Endometrial microvascular endothelial cells (primary cell): ENCODE results near the gene TRMT61B. TPM values are rescaled to one million over a fixed set of nuclear protein-coding genes. Genes with fewer than 3 reads are reported as not detected.

Experiments used
- total RNA-seq: library from RNA; depleted of rRNA; stranded (reverse); fragments of >200 nt; gene quantifications from one replicate; pipeline ENCODE4 v1.2.3, GENCODE V29; 2015; ENCODE audit errors: inconsistent ontology term

TRMT61B gene
- total RNA-seq, 1 donor from 2014 or later, result 17.3 TPM

Other genes starting within 250 kb of the TRMT61B start
- gene PPP1CB, start 118.5 kb downstream of the TRMT61B start, total RNA-seq, result 112 TPM
- gene SPDYA, start 59.5 kb downstream of the TRMT61B start, total RNA-seq, result not detected
- 86.1 TPM for gene WDR43, start 24.4 kb upstream of the TRMT61B start, total RNA-seq
- gene TOGARAM2, start 111.0 kb upstream of the TRMT61B start, total RNA-seq, result not detected
- gene PCARE, start 204.2 kb upstream of the TRMT61B start, total RNA-seq, result not detected
- 49.0 TPM for gene CLIP4, start 245.1 kb upstream of the TRMT61B start, total RNA-seq